ENCODE data around the gene TTLL12.

TTLL12 gene

DNA sequence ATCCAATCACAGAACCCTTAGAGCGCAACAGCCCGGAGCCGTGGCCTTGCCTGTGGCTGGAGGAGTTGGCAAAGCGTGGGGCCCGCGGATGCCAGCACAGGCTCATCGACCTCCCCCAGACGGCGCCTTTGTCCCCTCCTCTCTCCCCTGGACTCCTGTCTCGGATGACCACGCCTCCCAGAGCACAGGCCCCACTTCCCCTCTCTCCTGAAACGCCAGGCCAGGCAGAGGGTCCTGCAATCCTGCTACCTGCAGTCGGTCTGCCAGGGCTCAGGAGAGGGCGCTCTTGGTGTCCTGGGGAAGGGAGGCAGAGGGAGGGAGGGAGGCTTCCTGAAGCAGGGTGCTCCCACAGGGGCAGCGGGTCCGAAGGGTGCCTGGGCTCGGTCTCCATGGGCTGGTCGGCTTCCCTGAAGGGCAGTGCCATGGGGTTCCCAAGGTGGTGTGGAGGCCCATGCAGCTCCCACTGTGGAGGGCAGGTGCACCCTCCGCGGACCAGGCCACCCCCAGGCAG is 16.6 kb upstream of the TTLL12 start:
- Histone ChIP-seq H3K4me2 (ENCODE audit: low read depth, low read length, poor library complexity, severe bottlenecking) (no peak overlapping the region), H3K79me2 (ENCODE audit: insufficient read depth, low read length) (no peaks in the 10 kb centered on the region), H3K27ac (ENCODE audit: low read depth, low read length) (no peak overlapping the region), H3K27me3 (ENCODE audit: low read length) (no peaks in the 10 kb centered on the region), H3F3A (ENCODE audit: insufficient read depth) (no peaks in the 10 kb centered on the region), H4K20me1 (ENCODE audit: low read depth, low read length) (no peaks in the 10 kb centered on the region), H3K9ac (ENCODE audit: low read length) (no peak overlapping the region), H2AFZ (ENCODE audit: low read depth, low read length, severe bottlenecking) (no peak overlapping the region), H3K36me3 (ENCODE audit: low read length) (no peaks in the 10 kb centered on the region), H3K9me2 (replicated peaks; ENCODE audit: insufficient read depth, low read length) (no peaks in the 10 kb centered on the region), H3K9me3 (ENCODE audit: insufficient read depth, low read length) (no peaks in the 10 kb centered on the region), H3K4me3 (ENCODE audit: insufficient read depth, low read length, poor library complexity, severe bottlenecking) (no peak overlapping the region)
- no peak for TF ChIP-seq EZH2phosphoT487 (conservative IDR thresholded peaks at IDR 0.05; ENCODE audit: low read length)
- TF ChIP-seq, protein P1, sequence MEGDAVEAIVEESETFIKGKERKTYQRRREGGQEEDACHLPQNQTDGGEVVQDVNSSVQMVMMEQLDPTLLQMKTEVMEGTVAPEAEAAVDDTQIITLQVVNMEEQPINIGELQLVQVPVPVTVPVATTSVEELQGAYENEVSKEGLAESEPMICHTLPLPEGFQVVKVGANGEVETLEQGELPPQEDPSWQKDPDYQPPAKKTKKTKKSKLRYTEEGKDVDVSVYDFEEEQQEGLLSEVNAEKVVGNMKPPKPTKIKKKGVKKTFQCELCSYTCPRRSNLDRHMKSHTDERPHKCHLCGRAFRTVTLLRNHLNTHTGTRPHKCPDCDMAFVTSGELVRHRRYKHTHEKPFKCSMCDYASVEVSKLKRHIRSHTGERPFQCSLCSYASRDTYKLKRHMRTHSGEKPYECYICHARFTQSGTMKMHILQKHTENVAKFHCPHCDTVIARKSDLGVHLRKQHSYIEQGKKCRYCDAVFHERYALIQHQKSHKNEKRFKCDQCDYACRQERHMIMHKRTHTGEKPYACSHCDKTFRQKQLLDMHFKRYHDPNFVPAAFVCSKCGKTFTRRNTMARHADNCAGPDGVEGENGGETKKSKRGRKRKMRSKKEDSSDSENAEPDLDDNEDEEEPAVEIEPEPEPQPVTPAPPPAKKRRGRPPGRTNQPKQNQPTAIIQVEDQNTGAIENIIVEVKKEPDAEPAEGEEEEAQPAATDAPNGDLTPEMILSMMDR (IDR thresholded peaks at IDR 0.05; ENCODE audit: insufficient read depth, low read length, poor library complexity, severe bottlenecking), result no peak

DNA sequence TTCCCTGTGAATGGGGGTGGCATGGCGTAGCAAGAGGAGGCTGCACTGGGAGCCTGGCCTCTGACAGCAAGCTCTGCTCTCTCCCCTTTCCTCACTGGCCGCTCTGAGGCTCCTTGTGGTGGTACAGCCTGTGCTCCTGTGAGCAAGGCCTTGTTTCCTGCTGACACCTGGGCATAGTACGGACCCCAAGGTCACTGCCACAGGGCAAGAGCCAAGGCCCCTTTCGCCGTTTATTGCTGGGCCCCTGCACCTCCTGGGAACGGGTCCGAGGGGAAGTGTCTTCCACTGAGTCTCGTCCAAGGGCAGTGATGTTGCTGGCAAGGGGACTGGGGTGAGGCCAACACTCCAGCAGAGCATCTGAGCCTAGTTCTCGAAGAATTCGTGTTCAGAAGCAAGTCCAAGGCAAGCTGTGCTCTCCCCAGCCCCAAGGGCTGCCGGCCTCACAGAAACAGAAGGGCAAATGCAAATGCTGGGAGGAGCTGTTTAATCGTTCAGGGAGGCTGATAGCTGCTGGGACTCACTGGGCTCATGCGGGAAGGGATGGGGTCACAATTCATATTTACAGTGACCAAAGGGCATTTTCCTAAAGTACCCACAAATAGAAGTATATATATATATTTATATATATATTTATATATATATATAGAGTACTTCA is 15.9 kb upstream of the TTLL12 start:
- Histone ChIP-seq H3K27me3 (ENCODE audit: low read length) (no peaks in the 10 kb centered on the region), H3K36me3 (ENCODE audit: low read length) (no peaks in the 10 kb centered on the region), H3K4me3 (ENCODE audit: insufficient read depth, low read length, poor library complexity, severe bottlenecking) (no peak overlapping the region), H3K4me2 (ENCODE audit: low read depth, low read length, poor library complexity, severe bottlenecking) (no peak overlapping the region), H3K79me2 (ENCODE audit: insufficient read depth, low read length) (no peaks in the 10 kb centered on the region), H3K9me3 (ENCODE audit: insufficient read depth, low read length) (no peaks in the 10 kb centered on the region), H3K9me2 (replicated peaks; ENCODE audit: insufficient read depth, low read length) (no peaks in the 10 kb centered on the region), H3F3A (ENCODE audit: insufficient read depth) (no peaks in the 10 kb centered on the region), H3K27ac (ENCODE audit: low read depth, low read length) (no peak overlapping the region), H3K9ac (ENCODE audit: low read length) (no peak overlapping the region), H2AFZ (ENCODE audit: low read depth, low read length, severe bottlenecking) (no peak overlapping the region), H4K20me1 (ENCODE audit: low read depth, low read length) (no peaks in the 10 kb centered on the region)
- no peak for TF ChIP-seq EZH2phosphoT487 (conservative IDR thresholded peaks at IDR 0.05; ENCODE audit: low read length)
- TF ChIP-seq, protein P1 (IDR thresholded peaks at IDR 0.05; ENCODE audit: insufficient read depth, low read length, poor library complexity, severe bottlenecking), result no peak

DNA sequence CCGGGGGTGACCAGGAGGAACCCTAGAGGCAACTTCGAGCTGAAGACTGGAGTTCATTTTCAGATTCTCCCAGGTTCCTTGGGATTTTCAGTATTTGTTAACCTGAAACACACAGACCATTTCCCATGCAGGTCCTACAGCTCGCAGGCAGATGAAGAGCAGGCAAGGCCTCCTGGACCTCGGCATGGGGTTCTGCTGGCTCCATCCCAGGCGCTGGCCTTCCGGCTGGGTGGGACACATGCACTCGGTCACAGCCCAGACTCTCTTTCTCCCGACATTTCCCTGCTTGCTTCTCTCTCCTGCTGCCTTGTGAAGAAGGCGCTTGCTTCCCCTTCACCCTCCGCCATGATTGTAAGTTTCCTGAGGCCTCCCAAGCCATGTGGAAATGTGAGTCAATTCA is 15.4 kb upstream of the TTLL12 start:
- H3K4me3 ChIP-seq (ENCODE audit: insufficient read depth, low read length, poor library complexity, severe bottlenecking), result no peak overlapping the region
- H3K4me2 ChIP-seq (ENCODE audit: low read depth, low read length, poor library complexity, severe bottlenecking), result no peak overlapping the region
- no peak overlapping the region for H2AFZ ChIP-seq (ENCODE audit: low read depth, low read length, severe bottlenecking)
- no peaks in the 10 kb centered on the region for H3K27me3 ChIP-seq (ENCODE audit: low read length)
- no peaks in the 10 kb centered on the region for H3K79me2 ChIP-seq (ENCODE audit: insufficient read depth, low read length)
- no peaks in the 10 kb centered on the region for H3K9me2 ChIP-seq (replicated peaks; ENCODE audit: insufficient read depth, low read length)
- no peaks in the 10 kb centered on the region for H3K9me3 ChIP-seq (ENCODE audit: insufficient read depth, low read length)
- no peak overlapping the region for H3K27ac ChIP-seq (ENCODE audit: low read depth, low read length)
- no peak for TF ChIP-seq EZH2phosphoT487 (conservative IDR thresholded peaks at IDR 0.05; ENCODE audit: low read length)
- TF ChIP-seq, protein P1 (IDR thresholded peaks at IDR 0.05; ENCODE audit: insufficient read depth, low read length, poor library complexity, severe bottlenecking), result no peak
- no peaks in the 10 kb centered on the region for H3K36me3 ChIP-seq (ENCODE audit: low read length)
- H3F3A ChIP-seq (ENCODE audit: insufficient read depth), result no peaks in the 10 kb centered on the region
- H3K9ac ChIP-seq (ENCODE audit: low read length), result no peak overlapping the region
- H4K20me1 ChIP-seq (ENCODE audit: low read depth, low read length), result no peaks in the 10 kb centered on the region

All from SU-DHL-6 (cell line).